HepG2 (cell line): ENCODE measurements around the gene HOXA10. TPM values are rescaled to one million over a fixed set of nuclear protein-coding genes. Genes with fewer than 3 reads are reported as not detected.

Experiments
- ATF6 ChIP-seq: sonication (generic); formaldehyde crosslinking; conservative IDR thresholded peaks from 2 replicates; pipeline ENCODE4 v1.4.0; 2020; ENCODE audit warnings: missing genetic modification reagents
- FUBP1 ChIP-seq: sonication (generic); formaldehyde crosslinking; IDR thresholded peaks from 2 replicates; pipeline ENCODE4 v1.5.1; 2020; ENCODE audit warnings: missing genetic modification reagents, mild to moderate bottlenecking, borderline replicate concordance
- GPN1 ChIP-seq: sonication (generic); formaldehyde crosslinking; IDR thresholded peaks from 2 replicates; pipeline ENCODE4 v1.5.1; 2020; ENCODE audit warnings: missing genetic modification reagents, borderline replicate concordance
- HCFC1 ChIP-seq: fragments of 150-350 bp; IDR thresholded peaks from 2 replicates; pipeline ENCODE4 v1.6.1; 2014; ENCODE audit warnings: low read depth, low read length
- RCOR2 ChIP-seq: IDR thresholded peaks from 2 replicates; pipeline ENCODE4 v1.6.1; 2016; ENCODE audit warnings: missing biosample characterization, missing genetic modification reagents
- REPIN1 ChIP-seq: sonication (generic); formaldehyde crosslinking; IDR thresholded peaks from 2 replicates; pipeline ENCODE4 v1.8.0; 2022; ENCODE audit warnings: missing genetic modification reagents, low read depth, mild to moderate bottlenecking, borderline replicate concordance
- SALL1 ChIP-seq: sonication (generic); formaldehyde crosslinking; IDR thresholded peaks from 2 replicates; pipeline ENCODE4 v1.8.0; 2022; ENCODE audit warnings: mild to moderate bottlenecking, missing genetic modification reagents
- SOX6 ChIP-seq, 2 experiments: fragments of 450-650 bp in 1 of 2; sonication (generic) in 1 of 2; formaldehyde crosslinking in 1 of 2; IDR thresholded peaks; 2 replicates each; pipeline versions ENCODE4 v1.4.0 to v1.6.1; 2017 to 2020; ENCODE audit warnings: antibody characterized with exemption in 1 of 2, mild to moderate bottlenecking in 1 of 2, missing genetic modification reagents in 1 of 2
- TRAFD1 ChIP-seq: sonication (generic); formaldehyde crosslinking; IDR thresholded peaks from 2 replicates; pipeline ENCODE4 v1.5.1; 2020; ENCODE audit warnings: missing genetic modification reagents, mild to moderate bottlenecking, borderline replicate concordance
- YY1 ChIP-seq: IDR thresholded peaks from 2 replicates; pipeline ENCODE4 v1.6.1; 2011; ENCODE audit warnings: low read length, low read depth, moderate library complexity, mild to moderate bottlenecking; ENCODE audit not compliant: insufficient read depth, insufficient replicate concordance
- ZNF3 ChIP-seq: IDR thresholded peaks from 2 replicates; pipeline ENCODE4 v1.7.0; 2017; ENCODE audit warnings: inconsistent platforms
- ZNF644 ChIP-seq: IDR thresholded peaks from 2 replicates; pipeline ENCODE4 v1.6.1; 2016; ENCODE audit warnings: low read depth
- ZNF709 ChIP-seq: sonication (generic); formaldehyde crosslinking; IDR thresholded peaks from 2 replicates; pipeline ENCODE4 v1.5.0; 2020; ENCODE audit warnings: mild to moderate bottlenecking, missing genetic modification reagents
- polyA plus RNA-seq, 8 experiments: library from polyadenylated mRNA; depleted of rRNA in 3 of 8; stranded (reverse) in 7 of 8; unstranded in 1 of 8; fragments of >200 nt; fragmentation: Illumina TruSeq in 4 of 8; extraction: Trizol in 4 of 8; gene quantifications; 2 replicates each; pipeline versions ENCODE4 v1.2.1 to v1.2.3, GENCODE V29; 2011 to 2016; ENCODE audit warnings: low read depth in 4 of 8, missing spikeins in 1 of 8, mixed read lengths in 1 of 8; ENCODE audit not compliant: insufficient read depth in 1 of 8
- total RNA-seq, 5 experiments: library from RNA; depleted of rRNA; stranded (reverse); fragments of >200 nt; fragmentation: Illumina TruSeq; extraction: Trizol; gene quantifications; 2 replicates each; pipeline ENCODE4 v1.2.3, GENCODE V29; 2016; ENCODE audit warnings: low read depth in 1 of 5
- TF ChIP-seq, protein P1 (sequence below): sonication (generic); formaldehyde crosslinking; IDR thresholded peaks from 2 replicates; pipeline ENCODE4 v1.5.1; 2020; ENCODE audit warnings: mild to moderate bottlenecking, missing genetic modification reagents, borderline replicate concordance
- TF ChIP-seq, protein P2 (sequence below): IDR thresholded peaks from 2 replicates; pipeline ENCODE4 v1.6.1; 2016; ENCODE audit warnings: low read depth, missing genetic modification reagents, missing compliant biosample characterization

HOXA10 gene
- total and polyA plus RNA-seq, 2 of the 13 experiments (the other 11 are each of a cell fraction or from before 2014, with no cell fraction given): not detected

DNA sequence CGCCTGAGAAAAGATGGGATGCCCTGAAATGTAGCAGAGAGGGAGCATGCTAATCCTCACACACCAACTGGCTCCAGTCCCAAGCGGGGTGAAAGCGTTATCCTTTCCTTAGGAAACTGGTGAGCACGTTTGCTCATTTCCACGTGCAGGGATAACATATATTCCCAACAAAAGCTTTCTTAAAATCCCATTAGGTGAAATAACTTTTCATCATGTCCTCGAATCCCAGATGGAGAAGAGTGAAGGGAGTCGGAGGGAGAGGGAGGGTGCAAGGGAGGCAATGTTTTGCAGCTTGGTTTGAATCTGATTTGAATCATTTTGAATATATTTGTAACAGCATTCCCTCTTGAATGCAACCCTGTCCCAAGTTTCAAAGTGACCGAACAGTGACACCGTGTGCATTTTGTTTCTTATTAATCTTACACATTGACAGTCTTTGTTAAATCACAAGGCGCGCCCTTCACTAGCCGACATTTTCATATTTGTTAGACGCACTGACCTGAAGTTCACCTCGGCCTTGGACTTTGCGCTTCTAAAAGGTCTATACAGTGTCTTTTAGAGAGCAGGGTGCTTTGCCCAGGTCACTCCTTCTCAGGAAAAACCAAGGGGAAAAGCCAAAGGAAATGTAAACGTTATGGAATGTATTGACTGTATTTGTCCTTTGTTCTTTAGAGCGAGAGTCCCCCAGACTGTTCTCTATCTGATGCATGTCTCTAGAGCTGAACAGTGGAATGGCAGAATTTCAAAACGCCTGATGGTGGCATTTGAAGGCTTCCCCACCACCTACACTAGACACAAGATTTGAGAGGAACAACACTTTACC, 40.5 kb downstream of the HOXA10 start (continued):
- TF ChIP-seq TRAFD1 (CRISPR knock-in tag): no peak
- TF ChIP-seq ZNF644 (CRISPR knock-in tag): 0 out of 2 replicates have a peak, but pooled peaks have one; percentile 7
- TF ChIP-seq, protein P1, sequence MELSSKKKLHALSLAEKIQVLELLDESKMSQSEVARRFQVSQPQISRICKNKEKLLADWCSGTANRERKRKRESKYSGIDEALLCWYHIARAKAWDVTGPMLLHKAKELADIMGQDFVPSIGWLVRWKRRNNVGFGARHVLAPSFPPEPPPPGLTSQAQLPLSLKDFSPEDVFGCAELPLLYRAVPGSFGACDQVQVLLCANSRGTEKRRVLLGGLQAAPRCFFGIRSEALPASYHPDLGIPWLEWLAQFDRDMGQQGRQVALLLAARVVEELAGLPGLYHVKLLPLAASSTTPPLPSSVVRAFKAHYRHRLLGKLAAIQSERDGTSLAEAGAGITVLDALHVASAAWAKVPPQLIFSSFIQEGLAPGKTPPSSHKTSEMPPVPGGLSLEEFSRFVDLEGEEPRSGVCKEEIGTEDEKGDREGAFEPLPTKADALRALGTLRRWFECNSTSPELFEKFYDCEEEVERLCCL (CRISPR knock-in tag): no peak
- no peak for TF ChIP-seq HCFC1
- TF ChIP-seq SALL1 (CRISPR knock-in tag): peak; percentile 81
- TF ChIP-seq SOX6 (IDR thresholded peaks at IDR 0.05): no peak
- peak; percentile 90 for TF ChIP-seq SOX6 (CRISPR knock-in tag; IDR thresholded peaks at IDR 0.05)
- TF ChIP-seq, protein P2, sequence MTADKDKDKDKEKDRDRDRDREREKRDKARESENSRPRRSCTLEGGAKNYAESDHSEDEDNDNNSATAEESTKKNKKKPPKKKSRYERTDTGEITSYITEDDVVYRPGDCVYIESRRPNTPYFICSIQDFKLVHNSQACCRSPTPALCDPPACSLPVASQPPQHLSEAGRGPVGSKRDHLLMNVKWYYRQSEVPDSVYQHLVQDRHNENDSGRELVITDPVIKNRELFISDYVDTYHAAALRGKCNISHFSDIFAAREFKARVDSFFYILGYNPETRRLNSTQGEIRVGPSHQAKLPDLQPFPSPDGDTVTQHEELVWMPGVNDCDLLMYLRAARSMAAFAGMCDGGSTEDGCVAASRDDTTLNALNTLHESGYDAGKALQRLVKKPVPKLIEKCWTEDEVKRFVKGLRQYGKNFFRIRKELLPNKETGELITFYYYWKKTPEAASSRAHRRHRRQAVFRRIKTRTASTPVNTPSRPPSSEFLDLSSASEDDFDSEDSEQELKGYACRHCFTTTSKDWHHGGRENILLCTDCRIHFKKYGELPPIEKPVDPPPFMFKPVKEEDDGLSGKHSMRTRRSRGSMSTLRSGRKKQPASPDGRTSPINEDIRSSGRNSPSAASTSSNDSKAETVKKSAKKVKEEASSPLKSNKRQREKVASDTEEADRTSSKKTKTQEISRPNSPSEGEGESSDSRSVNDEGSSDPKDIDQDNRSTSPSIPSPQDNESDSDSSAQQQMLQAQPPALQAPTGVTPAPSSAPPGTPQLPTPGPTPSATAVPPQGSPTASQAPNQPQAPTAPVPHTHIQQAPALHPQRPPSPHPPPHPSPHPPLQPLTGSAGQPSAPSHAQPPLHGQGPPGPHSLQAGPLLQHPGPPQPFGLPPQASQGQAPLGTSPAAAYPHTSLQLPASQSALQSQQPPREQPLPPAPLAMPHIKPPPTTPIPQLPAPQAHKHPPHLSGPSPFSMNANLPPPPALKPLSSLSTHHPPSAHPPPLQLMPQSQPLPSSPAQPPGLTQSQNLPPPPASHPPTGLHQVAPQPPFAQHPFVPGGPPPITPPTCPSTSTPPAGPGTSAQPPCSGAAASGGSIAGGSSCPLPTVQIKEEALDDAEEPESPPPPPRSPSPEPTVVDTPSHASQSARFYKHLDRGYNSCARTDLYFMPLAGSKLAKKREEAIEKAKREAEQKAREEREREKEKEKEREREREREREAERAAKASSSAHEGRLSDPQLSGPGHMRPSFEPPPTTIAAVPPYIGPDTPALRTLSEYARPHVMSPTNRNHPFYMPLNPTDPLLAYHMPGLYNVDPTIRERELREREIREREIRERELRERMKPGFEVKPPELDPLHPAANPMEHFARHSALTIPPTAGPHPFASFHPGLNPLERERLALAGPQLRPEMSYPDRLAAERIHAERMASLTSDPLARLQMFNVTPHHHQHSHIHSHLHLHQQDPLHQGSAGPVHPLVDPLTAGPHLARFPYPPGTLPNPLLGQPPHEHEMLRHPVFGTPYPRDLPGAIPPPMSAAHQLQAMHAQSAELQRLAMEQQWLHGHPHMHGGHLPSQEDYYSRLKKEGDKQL (CRISPR knock-in tag): 0 out of 2 replicates have a peak, but pooled peaks have one; percentile 46
- no peak for TF ChIP-seq ZNF3 (CRISPR knock-in tag)
- TF ChIP-seq REPIN1: no peak
- no peak for TF ChIP-seq ZNF709 (CRISPR knock-in tag)
- TF ChIP-seq YY1: no peak
- no peak for TF ChIP-seq GPN1 (CRISPR knock-in tag)
- no peak for TF ChIP-seq RCOR2
- no peak for TF ChIP-seq FUBP1 (CRISPR knock-in tag)
- no peak for TF ChIP-seq ATF6 (CRISPR knock-in tag)
